HEK293 (cell line): ENCODE results near the gene LDAF1.

ENCODE experiments used
- AEBP2 ChIP-seq: fragments of 450-650 bp; formaldehyde crosslinking; IDR thresholded peaks from 2 replicates; pipeline ENCODE4 v1.5.1; 2016; ENCODE audit warnings: missing biosample characterization, missing genetic modification characterization, borderline replicate concordance
- CTCF ChIP-seq: fragments of 450-650 bp; formaldehyde crosslinking; IDR thresholded peaks from 2 replicates; pipeline ENCODE4 v1.5.1; 2016; ENCODE audit warnings: missing biosample characterization, missing genetic modification characterization
- ZBTB7A ChIP-seq: fragments of 450-650 bp; formaldehyde crosslinking; IDR thresholded peaks from 2 replicates; pipeline ENCODE4 v1.5.1; 2016; ENCODE audit warnings: low read depth, missing biosample characterization, missing genetic modification characterization
- ZFP41 ChIP-seq: fragments of 450-650 bp; formaldehyde crosslinking; IDR thresholded peaks from 2 replicates; pipeline ENCODE4 v1.5.1; 2016; ENCODE audit warnings: missing biosample characterization, missing genetic modification characterization, borderline replicate concordance

GRCh38 chr16:21150375-21151001 is 8.0 kb upstream of the LDAF1 start, which contains the start of gene DNAH3:
- TF ChIP-seq ZFP41 (tag by site-specific recombination): no peak
- TF ChIP-seq ZBTB7A (tag by site-specific recombination): no peak
- TF ChIP-seq CTCF (tag by site-specific recombination): no peak
- no peak for TF ChIP-seq AEBP2
